ENCODE measurements around the gene COL8A1.

DNA sequence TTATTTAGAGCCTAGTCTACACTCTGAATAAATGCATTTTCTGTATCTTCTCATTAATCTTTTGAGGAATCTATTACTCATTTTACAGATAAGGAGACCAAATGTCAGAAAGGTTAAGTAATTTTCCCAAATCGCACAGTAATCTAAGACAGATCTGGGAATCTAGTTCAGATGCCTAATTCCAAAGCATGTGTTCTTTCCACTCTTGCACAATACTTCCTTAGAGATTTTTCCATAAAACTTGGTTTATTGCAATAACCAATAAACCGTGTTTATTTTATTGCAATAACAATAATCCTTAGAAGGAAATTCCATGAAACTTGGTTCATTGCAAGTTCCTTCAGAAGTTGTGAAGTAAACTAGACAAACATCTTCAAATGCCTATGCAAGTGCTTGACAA is 17.4 kb upstream of the COL8A1 start:
- no peak for TF ChIP-seq EZH2 (IDR thresholded peaks at IDR 0.05; ENCODE audit: borderline replicate concordance)
- TF ChIP-seq, protein P1, sequence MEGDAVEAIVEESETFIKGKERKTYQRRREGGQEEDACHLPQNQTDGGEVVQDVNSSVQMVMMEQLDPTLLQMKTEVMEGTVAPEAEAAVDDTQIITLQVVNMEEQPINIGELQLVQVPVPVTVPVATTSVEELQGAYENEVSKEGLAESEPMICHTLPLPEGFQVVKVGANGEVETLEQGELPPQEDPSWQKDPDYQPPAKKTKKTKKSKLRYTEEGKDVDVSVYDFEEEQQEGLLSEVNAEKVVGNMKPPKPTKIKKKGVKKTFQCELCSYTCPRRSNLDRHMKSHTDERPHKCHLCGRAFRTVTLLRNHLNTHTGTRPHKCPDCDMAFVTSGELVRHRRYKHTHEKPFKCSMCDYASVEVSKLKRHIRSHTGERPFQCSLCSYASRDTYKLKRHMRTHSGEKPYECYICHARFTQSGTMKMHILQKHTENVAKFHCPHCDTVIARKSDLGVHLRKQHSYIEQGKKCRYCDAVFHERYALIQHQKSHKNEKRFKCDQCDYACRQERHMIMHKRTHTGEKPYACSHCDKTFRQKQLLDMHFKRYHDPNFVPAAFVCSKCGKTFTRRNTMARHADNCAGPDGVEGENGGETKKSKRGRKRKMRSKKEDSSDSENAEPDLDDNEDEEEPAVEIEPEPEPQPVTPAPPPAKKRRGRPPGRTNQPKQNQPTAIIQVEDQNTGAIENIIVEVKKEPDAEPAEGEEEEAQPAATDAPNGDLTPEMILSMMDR (IDR thresholded peaks at IDR 0.05; ENCODE audit: poor library complexity): no peak
